ENCODE results near the gene NR3C1. TPM values are rescaled to one million over a fixed set of nuclear protein-coding genes. Genes with fewer than 3 reads are reported as not detected.

The NR3C1 gene
- total RNA-seq, 1 donor from 2014 or later, result 47.8 TPM

DNA sequence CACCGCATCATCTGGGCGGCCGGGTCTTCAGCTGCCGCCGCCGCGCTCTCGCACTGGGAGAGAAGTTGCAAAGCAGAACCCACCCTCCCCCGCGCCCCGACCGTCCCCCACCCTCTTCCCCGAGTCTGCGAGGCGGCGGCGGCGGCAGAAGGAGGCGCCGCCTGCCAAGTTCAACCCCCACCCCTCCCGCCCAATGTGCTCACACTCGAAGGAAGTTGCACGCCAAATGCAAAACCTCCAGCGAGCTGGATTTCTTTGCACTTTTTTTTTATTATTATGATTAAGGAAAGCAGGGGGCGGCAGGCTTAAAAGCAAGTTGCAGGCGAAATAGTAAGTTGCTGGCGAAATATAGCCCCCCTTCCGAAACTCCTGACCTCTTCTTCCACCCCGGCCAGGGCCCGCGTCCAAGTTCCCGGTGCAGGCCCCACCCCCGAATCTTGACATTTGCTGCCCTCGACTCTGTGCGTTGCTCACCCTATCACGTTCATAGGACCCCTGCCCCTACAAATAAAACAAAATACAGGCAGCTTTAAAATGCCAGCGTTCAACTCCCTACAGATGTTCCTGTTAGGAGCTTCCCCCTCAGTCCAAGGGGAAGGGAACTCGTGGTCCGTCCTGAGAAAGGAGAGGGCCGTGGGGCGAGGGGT, 1.1 kb upstream of the NR3C1 start:
- TF ChIP-seq, protein P1, sequence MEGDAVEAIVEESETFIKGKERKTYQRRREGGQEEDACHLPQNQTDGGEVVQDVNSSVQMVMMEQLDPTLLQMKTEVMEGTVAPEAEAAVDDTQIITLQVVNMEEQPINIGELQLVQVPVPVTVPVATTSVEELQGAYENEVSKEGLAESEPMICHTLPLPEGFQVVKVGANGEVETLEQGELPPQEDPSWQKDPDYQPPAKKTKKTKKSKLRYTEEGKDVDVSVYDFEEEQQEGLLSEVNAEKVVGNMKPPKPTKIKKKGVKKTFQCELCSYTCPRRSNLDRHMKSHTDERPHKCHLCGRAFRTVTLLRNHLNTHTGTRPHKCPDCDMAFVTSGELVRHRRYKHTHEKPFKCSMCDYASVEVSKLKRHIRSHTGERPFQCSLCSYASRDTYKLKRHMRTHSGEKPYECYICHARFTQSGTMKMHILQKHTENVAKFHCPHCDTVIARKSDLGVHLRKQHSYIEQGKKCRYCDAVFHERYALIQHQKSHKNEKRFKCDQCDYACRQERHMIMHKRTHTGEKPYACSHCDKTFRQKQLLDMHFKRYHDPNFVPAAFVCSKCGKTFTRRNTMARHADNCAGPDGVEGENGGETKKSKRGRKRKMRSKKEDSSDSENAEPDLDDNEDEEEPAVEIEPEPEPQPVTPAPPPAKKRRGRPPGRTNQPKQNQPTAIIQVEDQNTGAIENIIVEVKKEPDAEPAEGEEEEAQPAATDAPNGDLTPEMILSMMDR (IDR thresholded peaks at IDR 0.05), result no peak
- Mint-ChIP-seq H3K36me3 (ENCODE audit: unreplicated experiment) (peaks cover 11% of the 10 kb centered on the region), H3K4me3 (ENCODE audit: unreplicated experiment) (peak overlapping the region; percentile 90), H3K9me3 (ENCODE audit: unreplicated experiment) (peaks cover 7% of the 10 kb centered on the region), H3K4me1 (ENCODE audit: unreplicated experiment) (peaks cover 31% of the 10 kb centered on the region), H3K27ac (ENCODE audit: unreplicated experiment) (peak overlapping the region; percentile 100), H3K27me3 (ENCODE audit: unreplicated experiment) (no peaks in the 10 kb centered on the region)
- no peak for DNase-seq (ENCODE audit: extremely low spot score, unreplicated experiment)

DNA sequence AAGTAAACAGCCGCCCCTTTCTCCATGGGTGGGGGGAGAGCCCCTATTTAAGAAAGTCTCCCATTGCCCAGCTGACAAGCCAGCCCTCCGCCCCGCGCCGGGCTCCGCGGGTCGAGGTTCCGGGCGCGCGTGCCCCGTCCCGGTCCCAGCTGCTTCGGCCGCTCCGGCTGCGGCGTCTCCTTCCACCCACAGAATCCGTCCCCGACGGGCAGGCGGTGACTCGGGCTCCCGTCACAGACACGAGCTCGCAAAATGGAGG, 223 bp downstream of the NR3C1 start:
- H3K4me3 Mint-ChIP-seq (ENCODE audit: unreplicated experiment), result peak overlapping the region; percentile 76
- H3K27ac Mint-ChIP-seq (ENCODE audit: unreplicated experiment), result peak overlapping the region; percentile 68
- H3K27me3 Mint-ChIP-seq (ENCODE audit: unreplicated experiment), result no peaks in the 10 kb centered on the region
- TF ChIP-seq, protein P1 (IDR thresholded peaks at IDR 0.05), result no peak
- peaks cover 15% of the 10 kb centered on the region for H3K36me3 Mint-ChIP-seq (ENCODE audit: unreplicated experiment)
- H3K4me1 Mint-ChIP-seq (ENCODE audit: unreplicated experiment), result peaks cover 44% of the 10 kb centered on the region
- peaks cover 7% of the 10 kb centered on the region for H3K9me3 Mint-ChIP-seq (ENCODE audit: unreplicated experiment)
- no peak for DNase-seq (ENCODE audit: extremely low spot score, unreplicated experiment)

DNA sequence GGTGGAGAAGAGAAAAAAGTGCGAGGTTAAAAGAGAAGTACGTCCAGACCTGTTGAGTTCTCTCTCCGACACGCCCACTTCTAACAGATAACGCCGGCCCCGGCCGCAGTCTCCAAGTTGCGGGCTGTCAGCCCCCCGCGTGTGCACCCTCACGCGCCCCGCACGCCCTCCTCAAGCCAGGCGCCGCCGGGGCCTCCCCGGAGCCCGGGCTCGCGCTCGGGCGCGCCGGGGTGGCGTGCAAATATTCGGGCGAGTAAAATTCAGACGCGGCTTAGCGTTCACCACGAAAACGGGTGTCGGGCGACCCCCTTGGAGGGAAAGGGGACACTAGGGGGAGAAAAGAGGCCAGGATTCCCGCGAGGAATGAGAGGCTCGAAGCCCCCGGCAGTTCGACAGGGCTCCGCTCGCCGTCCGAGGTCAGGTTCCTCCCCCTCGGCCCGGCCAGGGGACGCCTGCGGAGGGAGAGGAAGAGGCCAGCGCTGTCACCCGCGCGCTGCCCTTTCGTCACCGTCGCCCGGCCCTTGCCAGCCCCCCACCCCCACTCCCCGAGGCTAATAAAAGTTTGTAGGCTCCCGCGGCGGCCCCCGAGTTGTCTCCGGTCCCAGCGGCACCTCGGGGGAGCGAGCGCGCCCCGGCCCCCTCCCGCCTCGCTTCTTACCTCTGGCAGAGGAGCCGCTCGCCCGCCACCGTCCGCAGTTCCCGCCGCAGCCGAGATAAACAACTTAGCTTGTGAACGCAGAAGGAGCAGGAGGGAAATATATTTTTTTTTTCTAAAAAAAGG, 743 bp downstream of the NR3C1 start:
- Mint-ChIP-seq H3K4me1 (ENCODE audit: unreplicated experiment) (peaks cover 48% of the 10 kb centered on the region), H3K27me3 (ENCODE audit: unreplicated experiment) (no peaks in the 10 kb centered on the region), H3K4me3 (ENCODE audit: unreplicated experiment) (peak overlapping the region; percentile 76), H3K27ac (ENCODE audit: unreplicated experiment) (peak overlapping the region; percentile 66), H3K36me3 (ENCODE audit: unreplicated experiment) (peaks cover 15% of the 10 kb centered on the region), H3K9me3 (ENCODE audit: unreplicated experiment) (peaks cover 7% of the 10 kb centered on the region)
- TF ChIP-seq, protein P1 (IDR thresholded peaks at IDR 0.05), result peak; percentile 30
- peak; percentile 87 for DNase-seq (ENCODE audit: extremely low spot score, unreplicated experiment)

DNA sequence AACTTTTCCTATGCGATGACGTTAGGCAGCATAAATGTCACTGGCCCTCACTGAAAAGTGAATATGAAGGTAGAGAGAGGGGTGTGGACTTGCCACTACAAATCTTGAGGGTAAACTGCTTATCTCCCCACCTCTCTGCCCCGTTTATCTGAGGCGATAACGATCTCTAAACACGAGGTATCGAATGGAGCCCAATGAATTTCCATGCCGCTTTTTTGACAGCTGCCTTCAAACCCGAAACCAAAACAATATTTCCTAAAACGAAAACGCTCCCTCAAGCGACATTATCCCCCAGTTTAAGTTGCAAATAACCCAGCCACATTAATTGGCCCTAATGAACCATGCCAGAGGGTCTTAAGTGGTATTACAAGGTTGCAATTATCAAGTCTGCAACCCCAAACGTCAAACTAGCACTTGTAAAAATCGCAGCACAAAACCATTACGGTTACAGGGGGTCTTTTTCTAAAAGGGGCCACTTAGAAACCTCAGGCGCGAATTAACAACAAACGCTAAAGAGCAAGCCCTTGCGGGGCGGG, 1.4 kb downstream of the NR3C1 start:
- DNase-seq (ENCODE audit: extremely low spot score, unreplicated experiment), result no peak
- no peaks in the 10 kb centered on the region for H3K27me3 Mint-ChIP-seq (ENCODE audit: unreplicated experiment)
- peaks cover 7% of the 10 kb centered on the region for H3K9me3 Mint-ChIP-seq (ENCODE audit: unreplicated experiment)
- peak overlapping the region; percentile 76 for H3K4me3 Mint-ChIP-seq (ENCODE audit: unreplicated experiment)
- H3K4me1 Mint-ChIP-seq (ENCODE audit: unreplicated experiment), result peaks cover 55% of the 10 kb centered on the region
- peaks cover 15% of the 10 kb centered on the region for H3K36me3 Mint-ChIP-seq (ENCODE audit: unreplicated experiment)
- TF ChIP-seq, protein P1 (IDR thresholded peaks at IDR 0.05), result no peak
- peak overlapping the region; percentile 16 for H3K27ac Mint-ChIP-seq (ENCODE audit: unreplicated experiment)

Measured in osteocyte (in vitro differentiated cells).